ENCODE data around the gene ZBTB18. TPM values are rescaled to one million over a fixed set of nuclear protein-coding genes. Genes with fewer than 3 reads are reported as not detected.
"Not testable (repeated sequence)": the region's sequence is repeated elsewhere in the genome, so short reads cannot be mapped to it uniquely, and the experiment has no call there.

ZBTB18 gene
- polyA plus RNA-seq (ENCODE audit: insufficient read length in 4 of 4): 10 to 100 TPM; 10.5 to 28.9 (median 24.8) TPM

DNA sequence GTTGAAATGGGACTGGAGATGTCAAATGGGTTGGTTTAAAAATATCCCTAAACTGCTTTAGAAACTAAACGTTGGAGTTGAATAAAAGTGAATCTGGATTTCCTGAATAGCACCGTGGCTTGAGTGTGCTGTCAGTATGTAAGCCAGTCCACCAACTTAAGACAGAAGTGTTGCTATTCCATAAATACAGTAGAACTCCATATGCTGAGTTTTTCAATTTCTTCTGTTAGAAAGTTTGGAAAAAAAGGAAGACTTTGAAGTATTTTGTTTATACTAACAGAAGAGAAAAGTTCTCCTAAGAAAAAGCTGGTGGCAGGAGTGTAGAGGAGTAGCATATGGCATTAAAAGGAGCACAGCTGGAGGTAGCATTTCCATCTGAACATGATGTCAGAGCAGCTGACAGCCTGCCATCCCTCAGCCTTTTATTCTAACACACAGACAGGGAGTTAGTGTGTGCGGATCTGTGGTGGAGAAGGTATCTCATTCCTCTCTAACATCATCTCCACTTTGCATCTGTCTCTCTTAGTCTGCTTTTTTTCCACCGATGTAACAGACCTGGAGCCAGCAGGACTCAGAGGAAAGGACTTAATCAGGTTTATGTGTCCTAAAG, at the start of gene ZBTB18:
Gene ZBTB18, plus strand, starts transcription at position 449 of the 610 bp plus-strand sequence. Its CDS starts 149 bp downstream, at position 598.
- no peak for DNase-seq (ENCODE audit: low read depth in 4 of 4, low spot score in 3 of 4)

DNA sequence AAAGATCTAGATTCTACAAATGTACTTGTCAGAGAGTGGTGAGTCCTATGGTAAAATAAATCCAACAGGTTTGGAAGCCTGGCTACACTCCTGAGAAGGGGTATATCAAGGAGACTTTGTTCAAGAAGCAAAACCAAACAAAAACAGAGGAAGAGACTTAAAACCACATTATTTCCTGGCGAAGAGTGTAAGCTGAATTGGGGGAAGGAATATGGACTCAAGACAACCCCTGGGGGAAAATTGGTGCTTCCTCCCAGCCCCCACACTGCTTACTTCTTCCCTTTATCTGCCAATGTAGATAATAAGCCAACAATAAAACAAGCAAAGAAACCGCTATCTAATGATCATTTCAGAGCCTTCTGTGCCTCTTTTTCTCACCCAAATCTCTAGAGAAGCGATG, 48.4 kb upstream of the ZBTB18 start:
- no peak for DNase-seq (ENCODE audit: low read depth in 4 of 4, low spot score in 3 of 4)

DNA sequence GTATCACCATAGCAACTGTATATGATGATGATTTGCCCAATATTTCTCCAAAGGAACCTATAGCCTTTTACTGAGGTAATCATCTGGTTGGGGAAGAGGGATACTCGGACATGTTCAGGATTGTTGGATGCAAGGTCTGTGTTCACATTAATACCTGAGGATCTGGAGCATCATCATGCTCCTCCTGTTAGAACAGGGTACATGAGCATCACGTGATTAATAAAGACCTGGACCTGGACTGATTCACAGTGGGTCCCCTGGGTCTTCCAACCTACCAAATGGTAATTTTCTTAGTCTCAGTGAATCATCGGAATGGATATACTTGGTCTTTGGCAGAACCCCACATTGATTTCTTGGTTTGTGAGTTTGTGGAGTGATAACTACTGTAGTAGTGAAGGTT, 45.6 kb upstream of the ZBTB18 start:
- DNase-seq (ENCODE audit: low read depth in 4 of 4, low spot score in 3 of 4): no peak

GRCh38 chr1:244006381-244006901, 44.6 kb upstream of the ZBTB18 start:
- no peak for DNase-seq (ENCODE audit: low read depth in 4 of 4, low spot score in 3 of 4)

- no peak for DNase-seq (ENCODE audit: low read depth in 4 of 4, low spot score in 3 of 4)
These were observed 44.1 kb upstream of the ZBTB18 start for GRCh38 chr1:244006961-244007360.

DNA sequence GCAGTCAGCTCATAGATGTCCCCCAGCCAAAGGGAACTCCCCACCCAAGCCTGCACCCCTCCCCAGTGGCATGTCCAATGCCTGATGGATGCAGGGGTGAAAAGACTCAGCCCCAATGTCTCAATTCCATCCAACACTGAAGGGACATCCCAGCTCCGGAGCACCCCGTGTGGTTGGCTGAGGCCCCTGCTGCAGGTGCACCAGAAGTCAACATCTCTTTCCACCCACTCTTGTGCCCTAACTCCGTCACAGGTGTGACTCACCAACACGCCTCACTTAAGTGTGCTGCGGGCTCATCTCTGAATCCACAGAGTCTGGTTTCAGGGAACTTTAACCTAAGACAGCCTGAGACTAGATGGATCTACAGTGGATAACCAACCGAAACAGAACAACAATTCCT, 40.9 kb upstream of the ZBTB18 start:
- DNase-seq (ENCODE audit: low read depth in 4 of 4, low spot score in 3 of 4): no peak

DNA sequence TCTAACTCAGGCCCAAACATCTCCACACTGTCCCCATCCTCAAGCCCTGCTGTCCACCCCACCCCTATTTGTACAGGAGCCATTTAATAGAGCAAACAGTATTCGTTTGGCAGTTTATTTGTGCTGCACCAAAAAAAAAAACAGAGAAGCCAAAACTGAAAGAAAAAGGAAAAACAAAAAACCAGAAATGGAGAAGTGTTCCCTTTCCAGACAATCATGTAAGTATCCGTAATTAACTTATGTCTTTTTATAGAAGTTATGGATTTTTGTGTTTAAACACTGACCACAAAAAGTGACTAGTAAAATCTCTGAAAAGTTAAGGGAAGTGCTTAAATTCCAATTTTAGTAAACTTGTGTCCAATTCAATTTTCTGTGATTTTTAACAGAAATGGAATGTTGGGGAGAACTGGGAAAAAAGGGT, 40.4 kb upstream of the ZBTB18 start:
- DNase-seq (ENCODE audit: low read depth in 4 of 4, low spot score in 3 of 4): no peak

DNA sequence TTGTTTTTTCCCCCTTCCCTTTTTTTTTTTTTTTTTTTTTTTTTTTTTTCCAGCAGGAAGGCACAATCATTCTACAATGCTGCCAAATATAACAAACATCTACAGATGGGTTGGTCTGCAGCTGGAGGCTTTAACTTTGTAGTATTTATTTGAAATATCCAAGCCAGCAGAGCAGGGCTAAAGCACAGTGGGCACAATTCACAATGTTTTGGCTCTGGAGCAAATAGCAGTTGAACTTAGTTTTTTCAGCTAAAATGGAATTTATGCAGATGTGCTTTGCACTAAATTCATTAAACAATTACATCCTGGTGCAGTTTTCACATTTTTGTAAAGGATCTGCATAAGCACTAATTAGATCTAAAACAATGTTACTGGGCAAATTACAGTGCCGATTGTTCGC, 39.8 kb upstream of the ZBTB18 start:
- DNase-seq (ENCODE audit: low read depth in 4 of 4, low spot score in 3 of 4): no peak

GRCh38 chr1:244011786-244012185, 39.3 kb upstream of the ZBTB18 start:
- no peak for DNase-seq (ENCODE audit: low read depth in 4 of 4, low spot score in 3 of 4)

GRCh38 chr1:244012202-244012601, 38.9 kb upstream of the ZBTB18 start:
- no peak for DNase-seq (ENCODE audit: low read depth in 4 of 4, low spot score in 3 of 4)

- no peak for DNase-seq (ENCODE audit: low read depth in 4 of 4, low spot score in 3 of 4)
These were observed 38.0 kb upstream of the ZBTB18 start for GRCh38 chr1:244013100-244013499.

DNA sequence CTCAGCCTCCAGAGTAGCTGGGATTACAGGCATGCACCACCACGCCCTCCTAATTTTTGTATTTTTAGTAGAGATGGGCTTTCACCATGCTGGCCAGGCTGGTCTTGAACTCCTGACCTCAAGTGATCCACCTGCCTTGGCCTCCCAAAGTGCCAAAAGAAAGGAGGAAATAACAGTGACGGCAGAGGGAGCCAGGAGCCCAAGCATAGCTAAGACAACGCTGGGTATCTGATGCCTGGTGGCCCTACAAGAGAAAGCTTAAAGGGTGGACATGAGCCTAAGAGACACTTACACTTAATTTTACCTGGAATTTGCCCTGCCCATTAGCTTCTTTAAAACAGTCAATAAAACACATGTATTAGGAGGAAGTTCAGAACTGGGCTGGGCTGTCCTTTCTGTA, 36.2 kb upstream of the ZBTB18 start:
- not testable (repeated sequence) for DNase-seq (ENCODE audit: low read depth in 4 of 4, low spot score in 3 of 4)

DNA sequence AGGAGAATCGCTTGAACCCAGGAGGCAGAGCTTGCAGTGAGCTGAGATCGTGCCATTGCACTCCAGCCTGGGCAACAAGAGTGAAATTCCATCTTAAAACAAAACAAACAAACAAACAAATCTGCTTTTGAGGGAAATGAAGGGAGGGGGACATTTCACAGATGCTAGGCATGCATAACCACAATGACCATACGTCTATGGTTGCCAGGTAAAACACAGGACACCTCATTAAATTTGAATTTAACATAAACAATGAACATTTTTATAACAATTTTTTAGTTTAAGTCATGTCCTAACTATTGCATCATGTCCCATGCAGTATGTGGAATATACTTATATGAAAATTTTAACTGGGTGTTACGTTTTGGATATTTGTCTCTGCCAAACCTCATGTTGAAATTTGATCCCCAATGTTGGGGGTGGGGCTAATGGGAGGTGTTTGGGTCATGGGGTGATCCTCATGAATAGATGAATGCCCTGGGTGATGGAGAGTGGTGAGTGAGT, 31.0 kb upstream of the ZBTB18 start:
- DNase-seq (ENCODE audit: low read depth in 4 of 4, low spot score in 3 of 4): no peak

GRCh38 chr1:244021427-244021826, 29.7 kb upstream of the ZBTB18 start:
- DNase-seq (ENCODE audit: low read depth in 4 of 4, low spot score in 3 of 4): no peak

DNA sequence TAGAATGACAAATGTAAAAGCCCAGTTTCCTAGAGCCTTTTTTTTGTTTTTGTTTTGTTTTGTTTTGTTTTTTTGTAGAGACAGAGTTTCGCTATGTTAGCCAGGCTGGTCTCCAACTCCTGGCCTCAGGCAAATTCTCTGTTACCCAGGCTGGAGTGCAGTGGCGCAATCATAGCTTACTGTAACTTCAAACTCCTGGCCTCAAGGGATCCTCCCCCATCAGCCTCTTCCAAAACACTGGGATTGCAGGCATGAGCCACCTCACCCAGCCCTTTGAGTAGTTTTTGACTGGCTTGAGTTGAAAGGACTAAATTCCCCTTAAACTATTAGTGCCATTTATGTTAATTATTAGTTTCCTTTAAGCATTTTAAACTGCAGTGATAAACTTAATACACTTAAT, 28.8 kb upstream of the ZBTB18 start:
- DNase-seq (ENCODE audit: low read depth in 4 of 4, low spot score in 3 of 4): no peak

DNA sequence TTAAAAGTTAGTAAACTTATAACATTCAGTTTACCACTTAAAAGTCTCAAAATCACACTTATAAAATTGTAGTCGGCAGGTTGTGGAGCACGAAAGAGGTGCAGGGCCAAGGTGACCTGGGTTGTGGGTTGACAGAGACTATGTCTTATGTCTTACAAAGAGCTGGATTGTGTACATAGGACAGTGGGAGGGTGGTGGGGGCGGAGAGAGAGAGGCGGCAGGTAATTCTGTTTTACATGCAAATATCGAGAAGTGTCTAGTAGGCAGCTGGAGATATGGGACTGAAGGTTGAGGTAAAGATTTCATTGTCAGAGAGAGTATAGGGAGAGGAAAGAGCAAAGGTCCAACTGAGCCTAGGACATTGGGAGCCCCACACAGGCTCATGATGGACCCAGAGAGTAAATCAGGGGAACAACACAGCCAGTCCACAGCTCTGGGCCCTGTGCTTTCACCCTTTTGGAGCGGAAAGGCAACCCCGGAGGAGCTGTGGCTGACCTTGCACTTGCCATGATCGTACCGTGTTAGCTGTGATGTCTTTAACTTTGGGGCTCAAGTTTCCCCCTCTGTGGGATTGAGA, 28.1 kb upstream of the ZBTB18 start:
- DNase-seq (ENCODE audit: low read depth in 4 of 4, low spot score in 3 of 4): no peak

- no peak for DNase-seq (ENCODE audit: low read depth in 4 of 4, low spot score in 3 of 4)
These were observed 23.5 kb upstream of the ZBTB18 start for GRCh38 chr1:244027491-244028145.

DNA sequence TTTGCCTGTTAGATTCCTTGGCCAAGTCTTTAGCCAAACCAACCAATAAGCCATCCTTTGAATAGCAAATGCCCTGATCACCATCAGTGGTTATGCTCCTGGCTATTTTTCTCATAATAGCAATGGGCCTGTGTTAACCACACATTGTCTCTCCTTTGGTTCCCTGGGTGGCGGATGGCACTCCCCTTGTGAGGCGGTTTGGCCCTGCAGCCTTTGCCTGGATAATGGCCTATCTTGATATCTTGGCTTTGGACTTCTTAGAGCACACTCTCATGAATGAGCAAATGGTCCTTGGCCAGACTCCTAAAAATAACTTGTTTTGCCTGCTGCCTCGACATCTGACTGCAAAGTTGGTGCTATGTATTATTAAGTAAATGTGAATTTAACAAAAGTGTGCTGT, 22.4 kb upstream of the ZBTB18 start:
- no peak for DNase-seq (ENCODE audit: low read depth in 4 of 4, low spot score in 3 of 4)

DNA sequence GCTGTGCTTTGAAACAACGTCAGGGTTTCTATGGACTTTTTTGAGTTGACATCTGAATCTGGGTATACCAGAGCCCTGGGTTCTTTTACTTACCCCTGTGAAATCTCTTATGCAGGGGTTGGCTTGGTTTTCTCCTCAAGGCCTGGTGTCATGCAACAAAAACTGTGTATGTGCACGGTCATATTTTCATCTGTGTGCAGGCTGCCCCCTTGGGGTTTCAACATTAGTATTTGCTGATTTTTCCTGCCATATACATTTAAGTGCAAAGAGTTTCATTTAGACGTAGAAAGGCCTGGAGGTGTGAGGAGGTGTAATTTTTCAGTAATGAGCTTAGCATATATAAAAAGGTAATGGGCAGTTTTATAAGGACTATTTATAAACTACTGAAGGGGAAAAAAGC, 22.0 kb upstream of the ZBTB18 start:
- DNase-seq (ENCODE audit: low read depth in 4 of 4, low spot score in 3 of 4): no peak

DNA sequence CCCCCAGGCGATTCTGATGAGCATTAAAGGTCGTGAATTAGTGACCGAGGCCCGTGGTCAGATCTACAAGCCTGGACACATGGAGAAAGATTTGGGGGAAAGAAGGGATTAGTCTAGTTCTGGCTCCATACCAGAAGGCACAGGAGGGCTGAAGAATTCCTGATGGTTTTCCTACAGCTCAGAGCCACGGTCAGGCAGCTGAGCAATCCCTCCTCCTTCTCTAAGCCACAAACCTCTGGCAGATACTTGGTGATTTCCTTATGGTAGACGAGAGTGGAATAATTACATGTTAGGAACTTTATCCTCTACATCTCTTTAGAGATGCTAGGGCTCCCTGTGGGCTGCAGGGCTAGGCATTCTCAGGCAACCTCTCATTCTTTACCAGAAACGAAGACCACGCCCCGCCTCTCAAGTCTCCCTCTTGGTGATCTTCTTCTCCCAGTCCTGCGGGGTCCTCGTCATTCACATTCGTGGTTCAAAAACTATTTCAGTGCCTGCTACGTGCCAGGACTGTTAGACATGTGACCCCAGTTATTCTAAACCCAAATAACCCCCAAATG, 20.5 kb upstream of the ZBTB18 start:
- DNase-seq (ENCODE audit: low read depth in 4 of 4, low spot score in 3 of 4): no peak

DNA sequence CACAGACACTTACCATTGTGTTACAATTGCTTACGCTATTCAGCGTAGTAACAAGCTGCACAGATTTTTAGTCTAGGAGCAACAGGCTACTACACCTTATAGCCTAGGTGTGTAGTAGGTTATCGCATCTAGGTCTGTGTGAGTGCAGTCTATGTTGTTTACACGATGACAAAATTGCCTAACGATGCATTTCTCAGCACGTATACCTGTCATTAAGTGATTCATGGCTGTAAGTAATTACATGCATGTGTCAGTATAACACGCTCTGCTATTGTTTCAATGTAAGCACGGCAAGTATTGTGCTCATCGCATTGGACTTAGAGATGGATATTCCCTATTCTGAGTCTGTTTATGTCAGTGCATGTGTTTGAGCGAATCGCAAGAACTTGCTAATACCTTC, 15.7 kb upstream of the ZBTB18 start:
- DNase-seq (ENCODE audit: low read depth in 4 of 4, low spot score in 3 of 4): no peak
